Measurements from ENCODE around the gene AAK1. TPM values are rescaled to one million over a fixed set of nuclear protein-coding genes. Genes with fewer than 3 reads are reported as not detected.

AAK1 gene
- total and polyA plus RNA-seq, 7 experiments from 2014 or later, result 71.5 to 253 (median 191) TPM

DNA sequence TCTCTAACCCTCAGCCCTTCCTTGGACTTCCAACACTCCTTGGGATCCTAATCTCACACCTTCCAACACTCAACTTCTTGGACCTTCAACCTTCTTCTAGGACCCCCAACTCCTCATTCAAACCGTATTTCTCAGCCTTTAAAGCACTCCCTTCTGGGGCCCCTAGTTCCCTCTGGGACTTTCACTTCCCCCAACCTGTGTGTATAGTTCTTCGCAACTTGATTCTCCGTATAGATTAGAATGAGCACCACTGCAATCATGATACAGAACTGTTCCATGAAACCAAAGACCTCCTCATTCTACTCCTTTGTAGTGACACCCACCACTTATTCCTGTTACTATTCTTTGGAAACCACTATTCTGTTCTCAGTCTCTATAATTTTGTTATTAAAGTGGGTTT lies 144.3 kb downstream of the AAK1 start:
- ChIA-PET CTCF (no interaction called here), POLR2A (interaction anchor here (2.2 kb wide), 1 partner anchor 62 kb away, joined by 15 read pairs; the partner anchor contains the start of gene NFU1)
- Mint-ChIP-seq H3K27ac (peak overlapping the region; percentile 9 to 94 (median 89)), H3K4me3 (peak overlapping the region in 1 of 10 donors; percentile 7), H3K9me3 (peaks cover 0 to 4% (median 0%) of the 10 kb centered on the region in 11 donors), H3K4me1 (peaks cover 18 to 41% (median 26%) of the 10 kb centered on the region in 7 donors), H3K36me3 (peaks cover 8 to 46% (median 22%) of the 10 kb centered on the region in 5 donors), H3K27me3 (no peaks in the 10 kb centered on the region)
- no peak overlapping the region for H3K4me3 ChIP-seq (ENCODE audit: low read length)
- peaks cover 4 to 42% (median 9%) of the 10 kb centered on the region in 3 experiments for H3K36me3 ChIP-seq (ENCODE audit: control insufficient read depth in 2 of 3, insufficient read depth in 3 of 3, low read length in 3 of 3)
- peaks cover 0 to 15% of the 10 kb centered on the region in 2 donors for H3K4me1 ChIP-seq (ENCODE audit: control insufficient read depth in 2 of 2, insufficient read depth in 2 of 2, low read length in 2 of 2)
- DNase-seq (no peak), ATAC-seq (peak; percentile 65)
- H3K9me3 ChIP-seq (ENCODE audit: control insufficient read depth in 2 of 3, low read length in 3 of 3), result no peaks in the 10 kb centered on the region
- H3K27me3 ChIP-seq (ENCODE audit: control insufficient read depth in 2 of 2, insufficient read depth in 2 of 2, low read length in 2 of 2), result no peaks in the 10 kb centered on the region
- peak overlapping the region; percentile 61 for H3K27ac ChIP-seq (ENCODE audit: low read depth, low read length)
- intact Hi-C loops (cut with micrococcal nuclease), result no loop called here

DNA sequence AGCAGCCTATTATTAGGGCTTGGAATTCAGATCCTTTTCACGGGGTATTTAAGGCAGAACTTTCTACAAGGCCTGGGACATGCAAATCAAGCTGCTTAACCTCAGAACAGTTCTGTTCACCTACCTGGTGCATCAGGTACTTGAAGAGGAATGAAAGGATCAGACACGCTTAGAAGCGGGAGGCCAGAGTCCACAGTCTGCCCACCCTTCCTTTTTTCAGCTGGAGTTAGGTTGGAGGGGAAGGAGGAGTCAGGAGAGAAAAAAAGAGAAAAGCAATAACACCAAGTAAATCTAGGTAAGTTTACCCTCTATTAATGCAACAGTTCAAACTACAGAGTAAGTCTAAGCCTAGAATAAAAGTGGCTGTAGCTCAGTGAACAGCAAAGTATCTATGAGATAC lies 147.7 kb downstream of the AAK1 start:
- Mint-ChIP-seq H3K9me3 (peaks cover 0 to 5% (median 0%) of the 10 kb centered on the region in 11 donors), H3K4me1 (peaks cover 27 to 51% (median 33%) of the 10 kb centered on the region in 7 donors), H3K27ac (peak overlapping the region in 6 of 9 donors; percentile 25 to 88 (median 54)), H3K4me3 (no peak overlapping the region), H3K27me3 (no peaks in the 10 kb centered on the region), H3K36me3 (peaks cover 14 to 54% (median 32%) of the 10 kb centered on the region in 5 donors)
- intact Hi-C loops (cut with micrococcal nuclease), result loop anchor here in 1 of 2 donors (1.0 kb wide), 1 partner anchor 10 kb away; no protein-coding TSS in a partner anchor
- Histone ChIP-seq H3K27me3 (ENCODE audit: control insufficient read depth in 2 of 2, insufficient read depth in 2 of 2, low read length in 2 of 2) (no peaks in the 10 kb centered on the region), H3K4me3 (ENCODE audit: low read length) (no peak overlapping the region), H3K4me1 (ENCODE audit: control insufficient read depth in 2 of 2, insufficient read depth in 2 of 2, low read length in 2 of 2) (peaks cover 0 to 10% of the 10 kb centered on the region in 2 donors), H3K36me3 (ENCODE audit: control insufficient read depth in 2 of 3, insufficient read depth in 3 of 3, low read length in 3 of 3) (peaks cover under 1 to 52% (median 9%) of the 10 kb centered on the region in 3 experiments), H3K9me3 (ENCODE audit: control insufficient read depth in 2 of 3, low read length in 3 of 3) (no peaks in the 10 kb centered on the region), H3K27ac (ENCODE audit: low read depth, low read length) (peak overlapping the region; percentile 9)
- DNase-seq (no peak), ATAC-seq (no peak)
- ChIA-PET CTCF (interaction anchor here (0.6 kb wide), 1 partner anchor 192 kb away, joined by 4 read pairs; no protein-coding TSS in a partner anchor), POLR2A (interaction anchor here (0.6 kb wide), 1 partner anchor 73 kb away, joined by 3 read pairs; no protein-coding TSS in a partner anchor)

DNA sequence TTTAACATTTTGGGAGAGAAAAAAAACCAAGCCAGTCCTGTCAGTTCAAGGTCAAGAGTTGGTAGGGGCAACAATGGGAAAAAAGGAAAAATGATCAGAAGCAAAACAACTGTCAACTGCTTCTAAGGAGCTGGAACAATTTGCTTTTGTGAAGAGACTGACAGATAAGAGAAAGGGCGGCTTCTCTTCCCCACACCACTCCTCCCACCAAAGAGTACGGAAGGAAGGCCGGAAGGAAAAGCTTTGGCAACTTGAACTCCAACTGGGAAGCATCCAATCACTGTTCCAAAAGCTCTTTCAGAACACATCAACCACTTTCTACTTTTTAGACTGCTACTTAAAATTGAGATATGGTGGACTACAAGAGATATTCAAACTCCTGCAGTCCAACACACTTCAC lies 148.5 kb downstream of the AAK1 start:
- intact Hi-C loops (cut with micrococcal nuclease), result loop anchor here in 1 of 2 donors (1.0 kb wide), 1 partner anchor 9 kb away; no protein-coding TSS in a partner anchor
- Histone ChIP-seq H3K36me3 (ENCODE audit: control insufficient read depth in 2 of 3, insufficient read depth in 3 of 3, low read length in 3 of 3) (peaks cover 0 to 58% (median 9%) of the 10 kb centered on the region in 3 experiments), H3K4me3 (ENCODE audit: low read length) (no peak overlapping the region), H3K4me1 (ENCODE audit: control insufficient read depth in 2 of 2, insufficient read depth in 2 of 2, low read length in 2 of 2) (peaks cover 0 to 3% of the 10 kb centered on the region in 2 donors), H3K9me3 (ENCODE audit: control insufficient read depth in 2 of 3, low read length in 3 of 3) (no peaks in the 10 kb centered on the region), H3K27me3 (ENCODE audit: control insufficient read depth in 2 of 2, insufficient read depth in 2 of 2, low read length in 2 of 2) (no peaks in the 10 kb centered on the region), H3K27ac (ENCODE audit: low read depth, low read length) (no peak overlapping the region)
- no peak overlapping the region for H3K4me3 Mint-ChIP-seq
- CTCF ChIA-PET, result no interaction called here
- no peak for ATAC-seq
- H3K4me1 Mint-ChIP-seq, result peaks cover 21 to 51% (median 33%) of the 10 kb centered on the region in 7 donors
- DNase-seq, result no peak
- peaks cover 0 to 4% (median 0%) of the 10 kb centered on the region in 11 donors for H3K9me3 Mint-ChIP-seq
- H3K27ac Mint-ChIP-seq, result peak overlapping the region in 6 of 9 donors; percentile 19 to 90 (median 54)
- peaks cover 12 to 59% (median 36%) of the 10 kb centered on the region in 5 donors for H3K36me3 Mint-ChIP-seq
- POLR2A ChIA-PET, result no interaction called here
- no peaks in the 10 kb centered on the region for H3K27me3 Mint-ChIP-seq

DNA sequence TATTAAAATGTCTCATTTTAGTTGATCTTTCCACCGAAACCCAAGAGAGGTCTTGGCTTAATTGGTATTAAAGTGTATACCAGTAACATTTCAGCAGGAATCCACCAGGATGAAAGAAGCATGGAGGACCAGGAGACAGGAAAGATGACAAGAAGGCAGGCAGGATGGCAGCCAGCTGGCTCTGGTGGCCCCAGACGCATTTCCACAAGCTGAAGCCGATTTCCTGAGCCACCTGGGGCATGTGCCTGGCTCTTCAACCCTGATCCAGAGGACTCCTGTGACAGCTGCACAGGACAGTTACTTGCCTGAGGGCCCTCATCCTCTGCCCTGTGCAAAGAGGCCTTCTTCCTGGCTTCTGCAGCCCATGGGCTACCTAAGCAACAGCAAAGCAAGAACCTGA lies 149.4 kb downstream of the AAK1 start:
- ATAC-seq, result no peak
- peaks cover 13 to 47% (median 25%) of the 10 kb centered on the region in 7 donors for H3K4me1 Mint-ChIP-seq
- H3K4me3 Mint-ChIP-seq, result no peak overlapping the region
- no peaks in the 10 kb centered on the region for H3K27me3 Mint-ChIP-seq
- DNase-seq, result no peak
- ChIA-PET POLR2A (no interaction called here), CTCF (interaction anchor here (1.0 kb wide), 1 partner anchor 139 kb away, joined by 3 read pairs; no protein-coding TSS in a partner anchor)
- Histone ChIP-seq H3K36me3 (ENCODE audit: control insufficient read depth in 2 of 3, insufficient read depth in 3 of 3, low read length in 3 of 3) (peaks cover 0 to 64% (median 7%) of the 10 kb centered on the region in 3 experiments), H3K27me3 (ENCODE audit: control insufficient read depth in 2 of 2, insufficient read depth in 2 of 2, low read length in 2 of 2) (no peaks in the 10 kb centered on the region), H3K9me3 (ENCODE audit: control insufficient read depth in 2 of 3, low read length in 3 of 3) (no peaks in the 10 kb centered on the region), H3K4me3 (ENCODE audit: low read length) (no peak overlapping the region), H3K27ac (ENCODE audit: low read depth, low read length) (no peak overlapping the region), H3K4me1 (ENCODE audit: control insufficient read depth in 2 of 2, insufficient read depth in 2 of 2, low read length in 2 of 2) (no peaks in the 10 kb centered on the region)
- H3K27ac Mint-ChIP-seq, result peak overlapping the region in 7 of 9 donors; percentile 4 to 90 (median 56)
- H3K36me3 Mint-ChIP-seq, result peaks cover 7 to 59% (median 32%) of the 10 kb centered on the region in 5 donors
- intact Hi-C loops (cut with micrococcal nuclease), result no loop called here
- peaks cover 0 to 1% (median 0%) of the 10 kb centered on the region in 11 donors for H3K9me3 Mint-ChIP-seq

DNA sequence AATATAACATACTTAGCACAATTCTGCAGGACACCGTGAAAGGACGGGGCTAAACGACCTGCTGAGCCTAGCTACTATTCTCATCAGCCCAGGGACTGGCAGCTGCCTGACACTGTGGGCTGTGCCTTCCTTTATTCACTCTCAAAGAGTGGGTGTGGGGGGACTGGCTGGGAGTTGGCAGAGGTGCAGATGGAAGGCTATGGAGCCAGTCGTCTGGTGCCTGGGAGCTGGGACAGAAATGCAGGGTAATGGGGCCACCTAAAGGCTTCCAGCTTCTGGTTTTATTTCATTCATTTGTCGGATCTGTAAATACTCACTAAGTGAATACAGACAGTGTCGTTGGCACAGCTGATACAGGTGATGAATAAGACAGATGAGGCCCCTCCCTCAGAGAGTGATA lies 150.3 kb downstream of the AAK1 start:
- Histone ChIP-seq H3K36me3 (ENCODE audit: control insufficient read depth in 2 of 3, insufficient read depth in 3 of 3, low read length in 3 of 3) (peaks cover 0 to 63% (median 4%) of the 10 kb centered on the region in 3 experiments), H3K27me3 (ENCODE audit: control insufficient read depth in 2 of 2, insufficient read depth in 2 of 2, low read length in 2 of 2) (no peaks in the 10 kb centered on the region), H3K4me3 (ENCODE audit: low read length) (no peak overlapping the region), H3K9me3 (ENCODE audit: control insufficient read depth in 2 of 3, low read length in 3 of 3) (no peaks in the 10 kb centered on the region), H3K27ac (ENCODE audit: low read depth, low read length) (no peak overlapping the region), H3K4me1 (ENCODE audit: control insufficient read depth in 2 of 2, insufficient read depth in 2 of 2, low read length in 2 of 2) (no peaks in the 10 kb centered on the region)
- intact Hi-C loops (cut with micrococcal nuclease), result no loop called here
- H3K4me1 Mint-ChIP-seq, result peaks cover 10 to 47% (median 22%) of the 10 kb centered on the region in 7 donors
- peaks cover 0 to 1% (median 0%) of the 10 kb centered on the region in 11 donors for H3K9me3 Mint-ChIP-seq
- peaks cover 6 to 55% (median 35%) of the 10 kb centered on the region in 5 donors for H3K36me3 Mint-ChIP-seq
- no peaks in the 10 kb centered on the region for H3K27me3 Mint-ChIP-seq
- peak overlapping the region; percentile 40 to 90 (median 71) for H3K27ac Mint-ChIP-seq
- DNase-seq (no peak), ATAC-seq (no peak)
- no peak overlapping the region for H3K4me3 Mint-ChIP-seq
- ChIA-PET CTCF (interaction anchor here (1.0 kb wide), 1 partner anchor 140 kb away, joined by 3 read pairs; no protein-coding TSS in a partner anchor), POLR2A (no interaction called here)

DNA sequence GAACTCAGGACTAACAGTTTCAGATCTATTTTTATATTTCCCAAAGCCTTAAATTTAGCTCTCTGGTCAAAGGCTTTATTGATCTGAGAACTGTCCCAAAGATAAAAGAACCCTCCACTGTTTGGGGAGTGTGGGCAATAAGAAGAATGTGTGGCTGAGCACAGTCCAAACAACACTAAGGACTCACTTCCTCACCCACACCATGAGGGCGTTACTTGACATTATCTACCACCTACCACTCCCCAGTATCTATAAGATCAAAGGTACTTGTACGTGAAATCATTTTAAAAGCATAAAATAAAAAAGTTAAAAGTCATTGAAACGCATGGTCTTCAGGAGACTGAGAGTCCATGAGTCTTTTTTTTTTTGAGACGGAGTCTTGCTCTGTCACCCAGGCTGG lies 151.7 kb downstream of the AAK1 start:
- H3K27ac Mint-ChIP-seq, result peak overlapping the region in 7 of 9 donors; percentile 23 to 90 (median 58)
- peaks cover 6 to 65% (median 8%) of the 10 kb centered on the region in 3 experiments for H3K36me3 ChIP-seq (ENCODE audit: control insufficient read depth in 2 of 3, insufficient read depth in 3 of 3, low read length in 3 of 3)
- H3K4me3 ChIP-seq (ENCODE audit: low read length), result no peak overlapping the region
- POLR2A ChIA-PET, result interaction anchor here (2.0 kb wide), 1 partner anchor 9 kb away, joined by 6 read pairs; no protein-coding TSS in a partner anchor
- H3K27me3 ChIP-seq (ENCODE audit: control insufficient read depth in 2 of 2, insufficient read depth in 2 of 2, low read length in 2 of 2), result no peaks in the 10 kb centered on the region
- no peaks in the 10 kb centered on the region for H3K9me3 ChIP-seq (ENCODE audit: control insufficient read depth in 2 of 3, low read length in 3 of 3)
- no peaks in the 10 kb centered on the region for H3K4me1 ChIP-seq (ENCODE audit: control insufficient read depth in 2 of 2, insufficient read depth in 2 of 2, low read length in 2 of 2)
- intact Hi-C loops (cut with micrococcal nuclease), result loop anchor here (2.0 kb wide), 1 partner anchor 55 kb away; the partner anchor contains the start of gene NFU1 (in 2 of the 2)
- H3K9me3 Mint-ChIP-seq, result peaks cover 0 to 1% (median 0%) of the 10 kb centered on the region in 11 donors
- CTCF ChIA-PET, result no interaction called here
- DNase-seq (no peak), ATAC-seq (no peak)
- no peaks in the 10 kb centered on the region for H3K27me3 Mint-ChIP-seq
- peaks cover 9 to 59% (median 39%) of the 10 kb centered on the region in 5 donors for H3K36me3 Mint-ChIP-seq
- peak overlapping the region; percentile 24 for H3K27ac ChIP-seq (ENCODE audit: low read depth, low read length)
- peak overlapping the region in 1 of 10 donors; percentile 24 for H3K4me3 Mint-ChIP-seq
- H3K4me1 Mint-ChIP-seq, result peaks cover 10 to 47% (median 22%) of the 10 kb centered on the region in 7 donors
